WTC11 (cell line): ENCODE measurements around the gene NDUFV1. TPM values are rescaled to one million over a fixed set of nuclear protein-coding genes. Genes with fewer than 3 reads are reported as not detected.
"Not testable (repeated sequence)": the region's sequence is repeated elsewhere in the genome, so short reads cannot be mapped to it uniquely, and the experiment has no call there.

Source experiments
- ATAC-seq: fragments of 200-7000 bp; cut with Tn5 transposase; 2 replicates; pipeline ENCODE4 v1.10.0; 2021; ENCODE audit warnings: mild to moderate bottlenecking, moderate library complexity
- CTCF ChIA-PET: fragments of 300-600 bp; sonication (Branson Sonifier 250); formaldehyde crosslinking; loops from one replicate; lab custom pipeline; 2021; ENCODE audit warnings: antibody characterized with exemption; lab: Charles Lee
- POLR2A ChIA-PET: fragments of 350-600 bp; sonication (Branson Sonifier 250); formaldehyde crosslinking; loops from one replicate; lab custom pipeline; 2021; ENCODE audit warnings: antibody characterized with exemption; lab: Charles Lee
- DNase-seq: peaks from one replicate; pipeline ENCODE4 v3.0.0; 2021; ENCODE audit warnings: low spot score
- H3K27ac Mint-ChIP-seq: 2 replicates; pipeline ENCODE4 v1.8.0; 2021; ENCODE audit warnings: mixed read lengths
- H3K27me3 Mint-ChIP-seq: 2 replicates; pipeline ENCODE4 v1.8.0; 2021; ENCODE audit warnings: low read depth, mild to moderate bottlenecking, moderate library complexity, mixed read lengths
- H3K36me3 Mint-ChIP-seq: 2 replicates; pipeline ENCODE4 v1.8.0; 2021; ENCODE audit warnings: mixed read lengths
- H3K4me1 Mint-ChIP-seq: 2 replicates; pipeline ENCODE4 v1.8.0; 2022; ENCODE audit warnings: mixed read lengths
- H3K4me3 Mint-ChIP-seq: 2 replicates; pipeline ENCODE4 v1.8.0; 2021; ENCODE audit warnings: mild to moderate bottlenecking, moderate library complexity, mixed read lengths
- H3K9me3 Mint-ChIP-seq: 2 replicates; pipeline ENCODE4 v1.8.0; 2021; ENCODE audit warnings: mixed read lengths
- CREB1 ChIP-seq: sonication (generic); formaldehyde crosslinking; IDR thresholded peaks from 2 replicates; pipeline ENCODE4 v1.8.0; 2023; ENCODE audit warnings: mild to moderate bottlenecking, missing genetic modification reagents
- GRHL2 ChIP-seq: fragments of 250-450 bp; sonication (Bioruptor Pico); IDR thresholded peaks from 2 replicates; pipeline ENCODE4 v1.8.0; 2022; ENCODE audit warnings: mild to moderate bottlenecking, moderate library complexity; ENCODE audit not compliant: insufficient replicate concordance, severe bottlenecking
- HMGA2 ChIP-seq: fragments of 250-450 bp; sonication (Bioruptor Pico); IDR thresholded peaks from 2 replicates; pipeline ENCODE4 v1.4.0; 2021; ENCODE audit warnings: mild to moderate bottlenecking, moderate library complexity
- NFATC4 ChIP-seq: fragments of 250-450 bp; sonication (Bioruptor Pico); IDR thresholded peaks from 2 replicates; pipeline ENCODE4 v1.9.0; 2021; ENCODE audit warnings: mild to moderate bottlenecking
- NFE2L1 ChIP-seq: sonication (generic); formaldehyde crosslinking; IDR thresholded peaks from 2 replicates; pipeline ENCODE4 v1.8.1; 2023; ENCODE audit warnings: missing genetic modification reagents
- NR2C2 ChIP-seq: sonication (generic); formaldehyde crosslinking; IDR thresholded peaks from 2 replicates; pipeline ENCODE4 v1.8.0; 2022; ENCODE audit warnings: mild to moderate bottlenecking, missing genetic modification reagents
- TCF7 ChIP-seq: sonication (generic); formaldehyde crosslinking; IDR thresholded peaks from 2 replicates; pipeline ENCODE4 v1.8.0; 2022; ENCODE audit warnings: mild to moderate bottlenecking, low read depth, missing genetic modification reagents, moderate library complexity
- TEAD4 ChIP-seq: sonication (generic); formaldehyde crosslinking; IDR thresholded peaks from 2 replicates; pipeline ENCODE4 v1.8.0; 2022; ENCODE audit warnings: mild to moderate bottlenecking, missing genetic modification reagents
- TP53 ChIP-seq: sonication (generic); formaldehyde crosslinking; IDR thresholded peaks from 2 replicates; pipeline ENCODE4 v1.8.1; 2023; ENCODE audit warnings: mild to moderate bottlenecking, missing genetic modification reagents
- ZNF263 ChIP-seq: sonication (generic); formaldehyde crosslinking; IDR thresholded peaks from 2 replicates; pipeline ENCODE4 v1.8.1; 2022; ENCODE audit warnings: low read depth, mild to moderate bottlenecking, moderate library complexity, missing genetic modification reagents
- total RNA-seq: library from RNA; stranded (reverse); gene quantifications from 3 replicates; pipeline ENCODE4 v1.2.3, GENCODE V29; 2021
- TF ChIP-seq, protein P1 (sequence below): sonication (generic); formaldehyde crosslinking; IDR thresholded peaks from 2 replicates; pipeline ENCODE4 v1.8.1; 2023; ENCODE audit warnings: mild to moderate bottlenecking, missing genetic modification reagents, moderate library complexity
- TF ChIP-seq, protein P2 (sequence below): sonication (generic); formaldehyde crosslinking; IDR thresholded peaks from 2 replicates; pipeline ENCODE4 v1.8.0; 2023; ENCODE audit warnings: missing genetic modification reagents
- TF ChIP-seq, protein P3 (sequence below): fragments of 250-450 bp; sonication (Bioruptor Pico); IDR thresholded peaks from 2 replicates; pipeline ENCODE4 v1.9.0; 2021; ENCODE audit warnings: mild to moderate bottlenecking
- TF ChIP-seq, protein P4 (sequence below): fragments of 250-450 bp; sonication (Bioruptor Pico); IDR thresholded peaks from 2 replicates; pipeline ENCODE4 v1.9.0; 2021; ENCODE audit warnings: mild to moderate bottlenecking, borderline replicate concordance
- TF ChIP-seq, protein P5 (sequence below): sonication (generic); formaldehyde crosslinking; IDR thresholded peaks from 2 replicates; pipeline ENCODE4 v1.8.0; 2022; ENCODE audit warnings: mild to moderate bottlenecking, missing genetic modification reagents

The NDUFV1 gene
- total RNA-seq, 1 experiment from 2014 or later = 231 TPM

DNA sequence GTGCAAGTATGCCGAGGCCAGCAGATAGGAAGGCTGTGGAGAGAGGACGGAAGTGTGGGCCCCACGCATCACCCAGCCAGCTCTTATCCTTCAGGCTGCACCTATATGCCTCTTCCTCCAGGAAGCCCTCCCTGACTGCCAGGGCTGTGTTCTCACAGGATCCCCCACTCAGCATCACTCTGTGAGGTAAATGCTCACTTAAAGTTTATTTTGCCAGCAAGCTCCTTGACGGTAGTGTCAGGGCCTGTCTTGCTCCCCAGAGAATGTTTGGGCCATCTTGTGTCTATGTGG, 28.4 kb downstream of the NDUFV1 start:
- DNase-seq = no peak
- Mint-ChIP-seq H3K27me3 (peaks cover 11% of the 10 kb centered on the region), H3K36me3 (no peaks in the 10 kb centered on the region), H3K9me3 (peaks cover under 1% of the 10 kb centered on the region; the same call in 1 of the 2 replicates), H3K4me1 (peaks cover 16% of the 10 kb centered on the region), H3K4me3 (no peak overlapping the region), H3K27ac (no peak overlapping the region)
- TF ChIP-seq, protein P1, sequence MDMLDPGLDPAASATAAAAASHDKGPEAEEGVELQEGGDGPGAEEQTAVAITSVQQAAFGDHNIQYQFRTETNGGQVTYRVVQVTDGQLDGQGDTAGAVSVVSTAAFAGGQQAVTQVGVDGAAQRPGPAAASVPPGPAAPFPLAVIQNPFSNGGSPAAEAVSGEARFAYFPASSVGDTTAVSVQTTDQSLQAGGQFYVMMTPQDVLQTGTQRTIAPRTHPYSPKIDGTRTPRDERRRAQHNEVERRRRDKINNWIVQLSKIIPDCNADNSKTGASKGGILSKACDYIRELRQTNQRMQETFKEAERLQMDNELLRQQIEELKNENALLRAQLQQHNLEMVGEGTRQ = no peak
- TF ChIP-seq CREB1 (no peak), GRHL2 (CRISPR knock-in tag) (no peak), HMGA2 (CRISPR knock-in tag) (no peak), TEAD4 (CRISPR knock-in tag) (no peak), NFE2L1 (CRISPR knock-in tag) (no peak), NFATC4 (no peak), ZNF263 (CRISPR knock-in tag) (no peak), NR2C2 (CRISPR knock-in tag) (no peak), TP53 (CRISPR knock-in tag) (no peak)
- TF ChIP-seq, protein P2, sequence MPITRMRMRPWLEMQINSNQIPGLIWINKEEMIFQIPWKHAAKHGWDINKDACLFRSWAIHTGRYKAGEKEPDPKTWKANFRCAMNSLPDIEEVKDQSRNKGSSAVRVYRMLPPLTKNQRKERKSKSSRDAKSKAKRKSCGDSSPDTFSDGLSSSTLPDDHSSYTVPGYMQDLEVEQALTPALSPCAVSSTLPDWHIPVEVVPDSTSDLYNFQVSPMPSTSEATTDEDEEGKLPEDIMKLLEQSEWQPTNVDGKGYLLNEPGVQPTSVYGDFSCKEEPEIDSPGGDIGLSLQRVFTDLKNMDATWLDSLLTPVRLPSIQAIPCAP = no peak
- TF ChIP-seq, protein P3, sequence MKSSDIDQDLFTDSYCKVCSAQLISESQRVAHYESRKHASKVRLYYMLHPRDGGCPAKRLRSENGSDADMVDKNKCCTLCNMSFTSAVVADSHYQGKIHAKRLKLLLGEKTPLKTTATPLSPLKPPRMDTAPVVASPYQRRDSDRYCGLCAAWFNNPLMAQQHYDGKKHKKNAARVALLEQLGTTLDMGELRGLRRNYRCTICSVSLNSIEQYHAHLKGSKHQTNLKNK (CRISPR knock-in tag) = no peak
- TF ChIP-seq, protein P4, sequence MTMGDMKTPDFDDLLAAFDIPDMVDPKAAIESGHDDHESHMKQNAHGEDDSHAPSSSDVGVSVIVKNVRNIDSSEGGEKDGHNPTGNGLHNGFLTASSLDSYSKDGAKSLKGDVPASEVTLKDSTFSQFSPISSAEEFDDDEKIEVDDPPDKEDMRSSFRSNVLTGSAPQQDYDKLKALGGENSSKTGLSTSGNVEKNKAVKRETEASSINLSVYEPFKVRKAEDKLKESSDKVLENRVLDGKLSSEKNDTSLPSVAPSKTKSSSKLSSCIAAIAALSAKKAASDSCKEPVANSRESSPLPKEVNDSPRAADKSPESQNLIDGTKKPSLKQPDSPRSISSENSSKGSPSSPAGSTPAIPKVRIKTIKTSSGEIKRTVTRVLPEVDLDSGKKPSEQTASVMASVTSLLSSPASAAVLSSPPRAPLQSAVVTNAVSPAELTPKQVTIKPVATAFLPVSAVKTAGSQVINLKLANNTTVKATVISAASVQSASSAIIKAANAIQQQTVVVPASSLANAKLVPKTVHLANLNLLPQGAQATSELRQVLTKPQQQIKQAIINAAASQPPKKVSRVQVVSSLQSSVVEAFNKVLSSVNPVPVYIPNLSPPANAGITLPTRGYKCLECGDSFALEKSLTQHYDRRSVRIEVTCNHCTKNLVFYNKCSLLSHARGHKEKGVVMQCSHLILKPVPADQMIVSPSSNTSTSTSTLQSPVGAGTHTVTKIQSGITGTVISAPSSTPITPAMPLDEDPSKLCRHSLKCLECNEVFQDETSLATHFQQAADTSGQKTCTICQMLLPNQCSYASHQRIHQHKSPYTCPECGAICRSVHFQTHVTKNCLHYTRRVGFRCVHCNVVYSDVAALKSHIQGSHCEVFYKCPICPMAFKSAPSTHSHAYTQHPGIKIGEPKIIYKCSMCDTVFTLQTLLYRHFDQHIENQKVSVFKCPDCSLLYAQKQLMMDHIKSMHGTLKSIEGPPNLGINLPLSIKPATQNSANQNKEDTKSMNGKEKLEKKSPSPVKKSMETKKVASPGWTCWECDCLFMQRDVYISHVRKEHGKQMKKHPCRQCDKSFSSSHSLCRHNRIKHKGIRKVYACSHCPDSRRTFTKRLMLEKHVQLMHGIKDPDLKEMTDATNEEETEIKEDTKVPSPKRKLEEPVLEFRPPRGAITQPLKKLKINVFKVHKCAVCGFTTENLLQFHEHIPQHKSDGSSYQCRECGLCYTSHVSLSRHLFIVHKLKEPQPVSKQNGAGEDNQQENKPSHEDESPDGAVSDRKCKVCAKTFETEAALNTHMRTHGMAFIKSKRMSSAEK (CRISPR knock-in tag) = no peak
- no peak for ATAC-seq
- CTCF ChIA-PET = no interaction called here
- POLR2A ChIA-PET = no interaction called here

DNA sequence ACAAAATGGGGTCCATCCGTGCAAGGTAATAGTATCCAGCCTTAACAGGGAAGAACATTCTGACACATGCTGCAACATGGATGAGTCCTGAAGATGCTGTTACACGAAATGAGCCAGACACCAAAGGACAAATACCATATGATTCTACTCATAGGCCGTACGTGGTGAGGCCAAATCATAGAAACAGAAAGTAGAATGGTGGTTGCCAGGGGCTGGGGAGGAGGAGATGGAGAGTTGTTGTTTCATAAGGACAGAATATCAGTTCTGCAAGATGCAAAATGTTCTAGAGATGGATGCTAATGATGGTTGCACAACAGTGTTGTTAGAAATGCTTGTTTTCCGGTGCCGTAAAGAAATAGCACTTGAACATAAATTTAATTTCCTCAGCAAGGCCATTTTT, 30.2 kb downstream of the NDUFV1 start:
- CTCF ChIA-PET = interaction anchor here (1.1 to 4.5 kb wide), 2 partner anchors 7 to 23 kb away, joined by 3 to 43 read pairs; partner anchors contain the start of gene NUDT8
- Mint-ChIP-seq H3K27me3 (peaks cover 24% of the 10 kb centered on the region), H3K36me3 (no peaks in the 10 kb centered on the region), H3K4me1 (peaks cover 7% of the 10 kb centered on the region), H3K27ac (no peak overlapping the region), H3K4me3 (no peak overlapping the region), H3K9me3 (peaks cover 3% of the 10 kb centered on the region; the same call in 1 of the 2 replicates)
- TF ChIP-seq, protein P5, sequence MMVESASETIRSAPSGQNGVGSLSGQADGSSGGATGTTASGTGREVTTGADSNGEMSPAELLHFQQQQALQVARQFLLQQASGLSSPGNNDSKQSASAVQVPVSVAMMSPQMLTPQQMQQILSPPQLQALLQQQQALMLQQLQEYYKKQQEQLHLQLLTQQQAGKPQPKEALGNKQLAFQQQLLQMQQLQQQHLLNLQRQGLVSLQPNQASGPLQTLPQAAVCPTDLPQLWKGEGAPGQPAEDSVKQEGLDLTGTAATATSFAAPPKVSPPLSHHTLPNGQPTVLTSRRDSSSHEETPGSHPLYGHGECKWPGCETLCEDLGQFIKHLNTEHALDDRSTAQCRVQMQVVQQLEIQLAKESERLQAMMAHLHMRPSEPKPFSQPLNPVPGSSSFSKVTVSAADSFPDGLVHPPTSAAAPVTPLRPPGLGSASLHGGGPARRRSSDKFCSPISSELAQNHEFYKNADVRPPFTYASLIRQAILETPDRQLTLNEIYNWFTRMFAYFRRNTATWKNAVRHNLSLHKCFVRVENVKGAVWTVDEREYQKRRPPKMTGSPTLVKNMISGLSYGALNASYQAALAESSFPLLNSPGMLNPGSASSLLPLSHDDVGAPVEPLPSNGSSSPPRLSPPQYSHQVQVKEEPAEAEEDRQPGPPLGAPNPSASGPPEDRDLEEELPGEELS (CRISPR knock-in tag) = no peak
- no peak for TF ChIP-seq TCF7 (CRISPR knock-in tag)
- POLR2A ChIA-PET = no interaction called here
- ATAC-seq = no peak
- no peak for DNase-seq

DNA sequence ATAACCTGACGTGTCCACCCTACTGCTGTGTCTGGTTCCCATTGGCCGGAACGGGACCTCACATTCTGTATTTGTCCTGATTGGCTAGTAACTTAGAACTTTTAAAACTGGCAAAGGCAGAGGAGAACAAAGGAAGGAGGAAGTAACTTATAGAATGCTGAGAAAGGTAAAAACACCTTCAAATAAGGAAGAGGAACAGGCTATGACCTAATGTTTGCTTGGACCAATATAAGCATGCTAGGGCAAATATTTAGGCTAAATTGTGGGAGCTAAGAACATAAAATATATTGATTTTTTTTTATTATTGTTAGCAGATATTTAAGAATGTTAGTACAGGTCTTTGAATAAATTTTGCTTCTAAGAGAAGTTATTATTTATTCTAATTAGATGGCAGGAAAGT, 30.7 kb downstream of the NDUFV1 start:
- DNase-seq, POLR2A ChIA-PET, H3K4me1 Mint-ChIP-seq: not testable (repeated sequence)

More for the DNA sequence above, 30.7 kb downstream of the NDUFV1 start:
- peaks cover 27% of the 10 kb centered on the region for H3K27me3 Mint-ChIP-seq
- H3K36me3 Mint-ChIP-seq, H3K27ac Mint-ChIP-seq, H3K4me3 Mint-ChIP-seq, H3K9me3 Mint-ChIP-seq, ATAC-seq: not testable (repeated sequence)
- CTCF ChIA-PET = interaction anchor here (3.2 to 4.5 kb wide), 2 partner anchors 8 to 22 kb away, joined by 11 to 43 read pairs; partner anchors contain the start of gene NUDT8
